ENCODE measurements around the gene BCL6B. TPM values are rescaled to one million over a fixed set of nuclear protein-coding genes. Genes with fewer than 3 reads are reported as not detected.

The BCL6B gene
- total RNA-seq, 1 donor from 2014 or later, result not detected

- peak overlapping the region; percentile 35 for H3K4me3 ChIP-seq (ENCODE audit: low read depth, low read length)
Measured at GRCh38 chr17:7023576-7024401, 939 bp downstream of the BCL6B start.

DNA sequence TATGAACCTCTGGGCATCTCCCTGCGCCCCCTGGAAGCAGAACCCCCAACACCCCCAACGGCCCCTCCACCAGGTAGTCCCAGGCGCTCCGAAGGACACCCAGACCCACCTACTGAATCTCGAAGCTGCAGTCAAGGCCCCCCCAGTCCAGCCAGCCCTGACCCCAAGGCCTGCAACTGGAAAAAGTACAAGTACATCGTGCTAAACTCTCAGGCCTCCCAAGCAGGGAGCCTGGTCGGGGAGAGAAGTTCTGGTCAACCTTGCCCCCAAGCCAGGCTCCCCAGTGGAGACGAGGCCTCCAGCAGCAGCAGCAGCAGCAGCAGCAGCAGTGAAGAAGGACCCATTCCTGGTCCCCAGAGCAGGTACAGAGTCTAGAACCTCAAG is 1.5 kb downstream of the BCL6B start:
- no peak overlapping the region for H3K4me3 ChIP-seq (ENCODE audit: low read depth, low read length)
- TF ChIP-seq CTCF (conservative IDR thresholded peaks at IDR 0.05; ENCODE audit: low read depth, low read length), result no peak
- DNase-seq (ENCODE audit: low read depth), result no peak

More at GRCh38 chr17:7023576-7024401, 939 bp downstream of the BCL6B start:
- DNase-seq (ENCODE audit: low read depth), result no peak
- no peak for TF ChIP-seq CTCF (conservative IDR thresholded peaks at IDR 0.05; ENCODE audit: low read depth, low read length)

DNA sequence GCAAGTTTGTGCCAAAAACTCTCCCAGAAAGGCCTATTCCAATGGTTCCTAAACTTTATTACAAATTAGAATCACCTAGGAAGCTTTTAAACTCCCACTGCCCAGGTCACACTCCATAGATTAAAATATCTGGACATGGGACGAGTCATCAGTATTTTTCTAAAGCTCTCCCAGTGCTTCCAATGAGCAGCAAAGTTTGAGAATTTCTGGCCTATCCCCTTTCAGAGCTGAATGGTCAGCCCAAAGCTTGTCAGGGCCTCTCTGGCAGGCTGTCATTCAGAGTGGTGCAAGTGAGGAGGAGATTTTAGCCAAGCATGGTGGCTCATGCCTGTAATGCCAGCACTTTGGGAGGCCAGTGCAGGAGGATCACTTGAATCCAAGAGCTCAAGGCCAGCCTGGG is 2.4 kb downstream of the BCL6B start:
- DNase-seq (ENCODE audit: low read depth), result no peak
- no peak for TF ChIP-seq CTCF (conservative IDR thresholded peaks at IDR 0.05; ENCODE audit: low read depth, low read length)
- no peak overlapping the region for H3K4me3 ChIP-seq (ENCODE audit: low read depth, low read length)

DNA sequence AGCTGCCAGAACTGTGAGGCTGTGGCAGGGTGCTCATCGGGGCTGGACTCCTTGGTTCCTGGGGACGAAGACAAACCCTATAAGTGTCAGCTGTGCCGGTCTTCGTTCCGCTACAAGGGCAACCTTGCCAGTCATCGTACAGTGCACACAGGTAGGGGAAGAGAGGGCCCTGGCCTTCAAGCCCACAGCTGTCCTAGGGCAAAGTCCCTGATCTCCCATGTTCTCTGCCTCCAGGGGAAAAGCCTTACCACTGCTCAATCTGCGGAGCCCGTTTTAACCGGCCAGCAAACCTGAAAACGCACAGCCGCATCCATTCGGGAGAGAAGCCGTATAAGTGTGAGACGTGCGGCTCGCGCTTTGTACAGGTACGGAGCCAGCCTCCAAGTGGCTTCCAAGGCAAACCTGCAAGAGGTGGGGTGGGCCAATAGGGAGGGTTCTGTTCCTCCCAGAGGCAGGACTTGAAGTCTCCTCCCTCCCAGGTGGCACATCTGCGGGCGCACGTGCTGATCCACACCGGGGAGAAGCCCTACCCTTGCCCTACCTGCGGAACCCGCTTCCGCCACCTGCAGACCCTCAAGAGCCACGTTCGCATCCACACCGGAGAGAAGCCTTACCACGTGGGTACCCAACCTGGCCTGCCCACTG is 3.7 kb downstream of the BCL6B start:
- no peak overlapping the region for H3K4me3 ChIP-seq (ENCODE audit: low read depth, low read length)
- TF ChIP-seq CTCF (conservative IDR thresholded peaks at IDR 0.05; ENCODE audit: low read depth, low read length), result no peak
- DNase-seq (ENCODE audit: low read depth), result no peak

DNA sequence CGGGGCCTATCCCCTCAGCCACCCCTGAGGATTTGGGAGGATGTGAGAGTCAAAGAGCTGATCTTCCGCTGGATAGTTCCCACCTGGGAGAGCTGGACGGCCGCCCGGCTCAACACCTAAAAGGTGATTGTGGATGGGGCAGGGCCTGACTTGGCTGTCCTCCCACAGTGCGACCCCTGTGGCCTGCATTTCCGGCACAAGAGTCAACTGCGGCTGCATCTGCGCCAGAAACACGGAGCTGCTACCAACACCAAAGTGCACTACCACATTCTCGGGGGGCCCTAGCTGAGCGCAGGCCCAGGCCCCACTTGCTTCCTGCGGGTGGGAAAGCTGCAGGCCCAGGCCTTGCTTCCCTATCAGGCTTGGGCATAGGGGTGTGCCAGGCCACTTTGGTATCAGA is 4.5 kb downstream of the BCL6B start:
- no peak for DNase-seq (ENCODE audit: low read depth)
- no peak for TF ChIP-seq CTCF (conservative IDR thresholded peaks at IDR 0.05; ENCODE audit: low read depth, low read length)
- H3K4me3 ChIP-seq (ENCODE audit: low read depth, low read length), result no peak overlapping the region

DNA sequence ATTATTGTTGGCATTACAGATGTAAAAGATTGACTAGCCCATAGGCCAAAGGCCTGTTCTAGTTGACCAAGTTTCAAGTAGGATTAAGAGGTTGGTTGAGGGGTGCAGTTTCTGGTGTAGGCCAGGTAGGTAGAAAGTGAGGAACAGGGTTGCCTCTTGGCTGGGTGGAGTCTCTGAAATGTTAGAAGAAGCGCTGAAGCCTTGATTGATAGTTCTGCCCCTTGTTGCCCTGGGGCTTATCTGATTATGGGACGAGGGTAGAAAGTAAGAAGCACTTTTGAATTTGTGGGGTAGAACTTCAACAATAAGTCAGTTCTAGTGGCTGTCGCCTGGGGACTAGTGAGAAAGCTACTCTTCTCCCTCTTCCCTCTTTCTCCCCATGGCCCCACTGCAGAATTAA is 6.2 kb downstream of the BCL6B start:
- TF ChIP-seq CTCF (conservative IDR thresholded peaks at IDR 0.05; ENCODE audit: low read depth, low read length), result no peak
- no peak overlapping the region for H3K4me3 ChIP-seq (ENCODE audit: low read depth, low read length)
- DNase-seq (ENCODE audit: low read depth), result no peak

Measured in epithelial cell of proximal tubule (primary cell).